ENCODE results near the gene DSCAM. TPM values are rescaled to one million over a fixed set of nuclear protein-coding genes. Genes with fewer than 3 reads are reported as not detected.

Gene DSCAM
- total RNA-seq, 1 experiment from 2014 or later = 0.33 TPM

- CTCF ChIA-PET = no interaction called here
- DNase-seq (ENCODE audit: unreplicated experiment) = no peak
- H3K27me3 Mint-ChIP-seq (ENCODE audit: insufficient read depth, unreplicated experiment) = no peaks in the 10 kb centered on the region
- BruUV-seq (replicated peaks) = no TSS peak
- peaks cover 25% of the 10 kb centered on the region for H3K9me3 Mint-ChIP-seq (ENCODE audit: unreplicated experiment)
- POLR2A ChIA-PET = no interaction called here
- no peaks in the 10 kb centered on the region for H3K36me3 Mint-ChIP-seq (ENCODE audit: insufficient read depth, unreplicated experiment)
- H3K4me1 Mint-ChIP-seq (ENCODE audit: insufficient read depth, unreplicated experiment) = no peaks in the 10 kb centered on the region
- no peak overlapping the region for H3K27ac Mint-ChIP-seq (ENCODE audit: low read depth, unreplicated experiment)
- no peak for TF ChIP-seq CTCF (IDR thresholded peaks at IDR 0.05; ENCODE audit: unreplicated experiment)
- intact Hi-C loops (cut with micrococcal nuclease) = no loop called here
- H3K4me3 Mint-ChIP-seq (ENCODE audit: unreplicated experiment) = no peak overlapping the region
Measured at GRCh38 chr21:40496116-40496515, 350.8 kb downstream of the DSCAM start.

GRCh38 chr21:40490408-40490807 is 356.6 kb downstream of the DSCAM start:
- intact Hi-C loops (cut with micrococcal nuclease) = no loop called here
- no peak for TF ChIP-seq CTCF (IDR thresholded peaks at IDR 0.05; ENCODE audit: unreplicated experiment)
- Mint-ChIP-seq H3K36me3 (ENCODE audit: insufficient read depth, unreplicated experiment) (no peaks in the 10 kb centered on the region), H3K4me1 (ENCODE audit: insufficient read depth, unreplicated experiment) (no peaks in the 10 kb centered on the region), H3K9me3 (ENCODE audit: unreplicated experiment) (peaks cover 25% of the 10 kb centered on the region), H3K27ac (ENCODE audit: low read depth, unreplicated experiment) (no peak overlapping the region), H3K27me3 (ENCODE audit: insufficient read depth, unreplicated experiment) (no peaks in the 10 kb centered on the region), H3K4me3 (ENCODE audit: unreplicated experiment) (no peak overlapping the region)
- no TSS peak for BruUV-seq (replicated peaks)
- ChIA-PET POLR2A (no interaction called here), CTCF (no interaction called here)
- DNase-seq (ENCODE audit: unreplicated experiment) = no peak

GRCh38 chr21:40489001-40489400 is 358.0 kb downstream of the DSCAM start:
- intact Hi-C loops (cut with micrococcal nuclease) = no loop called here
- ChIA-PET POLR2A (interaction anchor here (0.6 kb wide), 1 partner anchor 327 kb away, joined by 3 read pairs; no protein-coding TSS in a partner anchor), CTCF (interaction anchor here (0.6 kb wide), 1 partner anchor 215 kb away, joined by 3 read pairs; no protein-coding TSS in a partner anchor)
- no peak for TF ChIP-seq CTCF (IDR thresholded peaks at IDR 0.05; ENCODE audit: unreplicated experiment)
- no peaks in the 10 kb centered on the region for H3K36me3 Mint-ChIP-seq (ENCODE audit: insufficient read depth, unreplicated experiment)
- no peak overlapping the region for H3K27ac Mint-ChIP-seq (ENCODE audit: low read depth, unreplicated experiment)
- BruUV-seq (replicated peaks) = no TSS peak
- no peaks in the 10 kb centered on the region for H3K4me1 Mint-ChIP-seq (ENCODE audit: insufficient read depth, unreplicated experiment)
- H3K27me3 Mint-ChIP-seq (ENCODE audit: insufficient read depth, unreplicated experiment) = no peaks in the 10 kb centered on the region
- DNase-seq (ENCODE audit: unreplicated experiment) = no peak
- H3K9me3 Mint-ChIP-seq (ENCODE audit: unreplicated experiment) = peaks cover 22% of the 10 kb centered on the region
- H3K4me3 Mint-ChIP-seq (ENCODE audit: unreplicated experiment) = no peak overlapping the region

GRCh38 chr21:40481764-40482163 is 365.2 kb downstream of the DSCAM start:
- no TSS peak for BruUV-seq (replicated peaks)
- ChIA-PET CTCF (interaction anchor here (0.5 to 1.6 kb wide), 2 partner anchors 15 to 639 kb away, joined by 3 to 4 read pairs; no protein-coding TSS in a partner anchor), POLR2A (no interaction called here)
- TF ChIP-seq CTCF (IDR thresholded peaks at IDR 0.05; ENCODE audit: unreplicated experiment) = no peak
- no peak for DNase-seq (ENCODE audit: unreplicated experiment)
- Mint-ChIP-seq H3K4me1 (ENCODE audit: insufficient read depth, unreplicated experiment) (no peaks in the 10 kb centered on the region), H3K9me3 (ENCODE audit: unreplicated experiment) (no peaks in the 10 kb centered on the region), H3K4me3 (ENCODE audit: unreplicated experiment) (no peak overlapping the region), H3K36me3 (ENCODE audit: insufficient read depth, unreplicated experiment) (no peaks in the 10 kb centered on the region), H3K27me3 (ENCODE audit: insufficient read depth, unreplicated experiment) (no peaks in the 10 kb centered on the region), H3K27ac (ENCODE audit: low read depth, unreplicated experiment) (no peak overlapping the region)
- intact Hi-C loops (cut with micrococcal nuclease) = no loop called here

Data from MCF 10A (cell line).